WTC11 (cell line): ENCODE data around the gene CCNL1. TPM values are rescaled to one million over a fixed set of nuclear protein-coding genes. Genes with fewer than 3 reads are reported as not detected.

Experiments used
- ATAC-seq: fragments of 200-7000 bp; cut with Tn5 transposase; 2 replicates; pipeline ENCODE4 v1.10.0; 2021; ENCODE audit warnings: mild to moderate bottlenecking, moderate library complexity
- CTCF ChIA-PET: fragments of 300-600 bp; sonication (Branson Sonifier 250); formaldehyde crosslinking; loops from one replicate; lab custom pipeline; 2021; ENCODE audit warnings: antibody characterized with exemption; lab: Charles Lee
- POLR2A ChIA-PET: fragments of 350-600 bp; sonication (Branson Sonifier 250); formaldehyde crosslinking; loops from one replicate; lab custom pipeline; 2021; ENCODE audit warnings: antibody characterized with exemption; lab: Charles Lee
- DNase-seq: peaks from one replicate; pipeline ENCODE4 v3.0.0; 2021; ENCODE audit warnings: low spot score
- H3K27ac Mint-ChIP-seq: 2 replicates; pipeline ENCODE4 v1.8.0; 2021; ENCODE audit warnings: mixed read lengths
- H3K27me3 Mint-ChIP-seq: 2 replicates; pipeline ENCODE4 v1.8.0; 2021; ENCODE audit warnings: low read depth, mild to moderate bottlenecking, moderate library complexity, mixed read lengths
- H3K36me3 Mint-ChIP-seq: 2 replicates; pipeline ENCODE4 v1.8.0; 2021; ENCODE audit warnings: mixed read lengths
- H3K4me1 Mint-ChIP-seq: 2 replicates; pipeline ENCODE4 v1.8.0; 2022; ENCODE audit warnings: mixed read lengths
- H3K4me3 Mint-ChIP-seq: 2 replicates; pipeline ENCODE4 v1.8.0; 2021; ENCODE audit warnings: mild to moderate bottlenecking, moderate library complexity, mixed read lengths
- H3K9me3 Mint-ChIP-seq: 2 replicates; pipeline ENCODE4 v1.8.0; 2021; ENCODE audit warnings: mixed read lengths
- CREB1 ChIP-seq: sonication (generic); formaldehyde crosslinking; IDR thresholded peaks from 2 replicates; pipeline ENCODE4 v1.8.0; 2023; ENCODE audit warnings: mild to moderate bottlenecking, missing genetic modification reagents
- OVOL2 ChIP-seq: fragments of 250-450 bp; sonication (Bioruptor Pico); IDR thresholded peaks from 2 replicates; pipeline ENCODE4 v1.9.0; 2021; ENCODE audit warnings: mild to moderate bottlenecking, borderline replicate concordance
- TEAD1 ChIP-seq: sonication (generic); formaldehyde crosslinking; IDR thresholded peaks from 2 replicates; pipeline ENCODE4 v1.8.0; 2022; ENCODE audit warnings: mild to moderate bottlenecking, missing genetic modification reagents
- ZNF317 ChIP-seq: sonication (generic); formaldehyde crosslinking; IDR thresholded peaks from 2 replicates; pipeline ENCODE4 v1.8.1; 2023; ENCODE audit warnings: low read depth, mild to moderate bottlenecking, moderate library complexity, missing genetic modification reagents, borderline replicate concordance
- total RNA-seq: library from RNA; stranded (reverse); gene quantifications from 3 replicates; pipeline ENCODE4 v1.2.3, GENCODE V29; 2021
- TF ChIP-seq, protein P1 (sequence below): sonication (generic); formaldehyde crosslinking; IDR thresholded peaks from 2 replicates; pipeline ENCODE4 v1.8.1; 2023; ENCODE audit warnings: mild to moderate bottlenecking, missing genetic modification reagents, borderline replicate concordance
- TF ChIP-seq, protein P2 (sequence below): fragments of 250-450 bp; sonication (Bioruptor Pico); IDR thresholded peaks from 2 replicates; pipeline ENCODE4 v1.9.0; 2021; ENCODE audit warnings: mild to moderate bottlenecking
- TF ChIP-seq, protein P3 (sequence below): fragments of 250-450 bp; sonication (Bioruptor Pico); IDR thresholded peaks from 2 replicates; pipeline ENCODE4 v2.1.2; 2022; ENCODE audit warnings: mild to moderate bottlenecking, moderate library complexity
- TF ChIP-seq, protein P4 (sequence below): fragments of 250-450 bp; sonication (Bioruptor Pico); IDR thresholded peaks from 2 replicates; pipeline ENCODE4 v1.8.0; 2021; ENCODE audit warnings: mild to moderate bottlenecking

Gene CCNL1
- total RNA-seq, 1 experiment from 2014 or later = 79.6 TPM

DNA sequence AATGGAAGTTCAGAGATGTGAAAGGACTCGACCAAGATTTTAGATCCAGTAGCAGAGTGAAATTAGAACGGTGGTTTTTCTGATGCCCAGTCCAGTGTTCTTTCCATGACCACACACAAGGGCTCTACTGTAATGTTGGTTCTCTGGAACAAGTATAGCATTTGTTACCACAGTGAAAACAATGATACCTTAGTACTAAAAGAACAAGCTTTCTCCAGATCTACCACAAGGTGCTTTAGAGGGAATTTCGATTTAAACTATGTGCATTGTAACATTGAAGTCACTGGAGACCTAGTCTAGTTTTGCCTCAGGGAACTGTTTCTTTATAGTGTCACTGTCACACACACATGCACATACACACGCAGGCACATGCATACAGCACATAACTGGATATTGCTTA is 12.8 kb upstream of the CCNL1 start (continued):
- TF ChIP-seq OVOL2 (CRISPR knock-in tag) (no peak), ZNF317 (CRISPR knock-in tag) (no peak), CREB1 (CRISPR knock-in tag) (no peak)
- TF ChIP-seq, protein P1, sequence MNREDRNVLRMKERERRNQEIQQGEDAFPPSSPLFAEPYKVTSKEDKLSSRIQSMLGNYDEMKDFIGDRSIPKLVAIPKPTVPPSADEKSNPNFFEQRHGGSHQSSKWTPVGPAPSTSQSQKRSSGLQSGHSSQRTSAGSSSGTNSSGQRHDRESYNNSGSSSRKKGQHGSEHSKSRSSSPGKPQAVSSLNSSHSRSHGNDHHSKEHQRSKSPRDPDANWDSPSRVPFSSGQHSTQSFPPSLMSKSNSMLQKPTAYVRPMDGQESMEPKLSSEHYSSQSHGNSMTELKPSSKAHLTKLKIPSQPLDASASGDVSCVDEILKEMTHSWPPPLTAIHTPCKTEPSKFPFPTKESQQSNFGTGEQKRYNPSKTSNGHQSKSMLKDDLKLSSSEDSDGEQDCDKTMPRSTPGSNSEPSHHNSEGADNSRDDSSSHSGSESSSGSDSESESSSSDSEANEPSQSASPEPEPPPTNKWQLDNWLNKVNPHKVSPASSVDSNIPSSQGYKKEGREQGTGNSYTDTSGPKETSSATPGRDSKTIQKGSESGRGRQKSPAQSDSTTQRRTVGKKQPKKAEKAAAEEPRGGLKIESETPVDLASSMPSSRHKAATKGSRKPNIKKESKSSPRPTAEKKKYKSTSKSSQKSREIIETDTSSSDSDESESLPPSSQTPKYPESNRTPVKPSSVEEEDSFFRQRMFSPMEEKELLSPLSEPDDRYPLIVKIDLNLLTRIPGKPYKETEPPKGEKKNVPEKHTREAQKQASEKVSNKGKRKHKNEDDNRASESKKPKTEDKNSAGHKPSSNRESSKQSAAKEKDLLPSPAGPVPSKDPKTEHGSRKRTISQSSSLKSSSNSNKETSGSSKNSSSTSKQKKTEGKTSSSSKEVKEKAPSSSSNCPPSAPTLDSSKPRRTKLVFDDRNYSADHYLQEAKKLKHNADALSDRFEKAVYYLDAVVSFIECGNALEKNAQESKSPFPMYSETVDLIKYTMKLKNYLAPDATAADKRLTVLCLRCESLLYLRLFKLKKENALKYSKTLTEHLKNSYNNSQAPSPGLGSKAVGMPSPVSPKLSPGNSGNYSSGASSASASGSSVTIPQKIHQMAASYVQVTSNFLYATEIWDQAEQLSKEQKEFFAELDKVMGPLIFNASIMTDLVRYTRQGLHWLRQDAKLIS (CRISPR knock-in tag) = no peak

DNA sequence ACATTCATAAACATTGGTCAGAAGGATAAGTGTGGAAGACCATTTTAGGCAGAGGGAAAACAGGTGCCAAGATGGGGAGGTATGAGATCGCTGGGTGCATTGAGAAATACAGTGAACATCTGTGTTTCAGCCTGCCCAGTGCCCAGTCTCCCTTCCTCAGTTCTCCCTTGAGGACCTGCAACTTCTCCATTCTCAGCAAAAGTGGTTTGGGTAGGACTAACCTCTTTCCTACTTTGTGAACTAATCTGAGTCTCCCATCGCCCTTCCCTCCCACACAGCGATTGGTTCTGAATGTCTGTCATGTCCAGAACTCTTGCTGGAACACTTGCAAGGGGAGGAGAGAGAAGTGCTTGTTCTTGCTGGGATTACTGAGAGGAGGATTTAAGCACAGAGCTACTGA is 10.9 kb upstream of the CCNL1 start:
- POLR2A ChIA-PET = no interaction called here
- no peak for ATAC-seq
- DNase-seq = no peak
- no peak overlapping the region for H3K27ac Mint-ChIP-seq
- no peak overlapping the region for H3K4me3 Mint-ChIP-seq
- H3K36me3 Mint-ChIP-seq = no peaks in the 10 kb centered on the region
- peaks cover 7% of the 10 kb centered on the region for H3K4me1 Mint-ChIP-seq
- H3K27me3 Mint-ChIP-seq = peaks cover 3% of the 10 kb centered on the region; the same call in 1 of the 2 replicates
- TF ChIP-seq, protein P2, sequence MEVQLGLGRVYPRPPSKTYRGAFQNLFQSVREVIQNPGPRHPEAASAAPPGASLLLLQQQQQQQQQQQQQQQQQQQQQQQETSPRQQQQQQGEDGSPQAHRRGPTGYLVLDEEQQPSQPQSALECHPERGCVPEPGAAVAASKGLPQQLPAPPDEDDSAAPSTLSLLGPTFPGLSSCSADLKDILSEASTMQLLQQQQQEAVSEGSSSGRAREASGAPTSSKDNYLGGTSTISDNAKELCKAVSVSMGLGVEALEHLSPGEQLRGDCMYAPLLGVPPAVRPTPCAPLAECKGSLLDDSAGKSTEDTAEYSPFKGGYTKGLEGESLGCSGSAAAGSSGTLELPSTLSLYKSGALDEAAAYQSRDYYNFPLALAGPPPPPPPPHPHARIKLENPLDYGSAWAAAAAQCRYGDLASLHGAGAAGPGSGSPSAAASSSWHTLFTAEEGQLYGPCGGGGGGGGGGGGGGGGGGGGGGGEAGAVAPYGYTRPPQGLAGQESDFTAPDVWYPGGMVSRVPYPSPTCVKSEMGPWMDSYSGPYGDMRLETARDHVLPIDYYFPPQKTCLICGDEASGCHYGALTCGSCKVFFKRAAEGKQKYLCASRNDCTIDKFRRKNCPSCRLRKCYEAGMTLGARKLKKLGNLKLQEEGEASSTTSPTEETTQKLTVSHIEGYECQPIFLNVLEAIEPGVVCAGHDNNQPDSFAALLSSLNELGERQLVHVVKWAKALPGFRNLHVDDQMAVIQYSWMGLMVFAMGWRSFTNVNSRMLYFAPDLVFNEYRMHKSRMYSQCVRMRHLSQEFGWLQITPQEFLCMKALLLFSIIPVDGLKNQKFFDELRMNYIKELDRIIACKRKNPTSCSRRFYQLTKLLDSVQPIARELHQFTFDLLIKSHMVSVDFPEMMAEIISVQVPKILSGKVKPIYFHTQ = no peak
- TF ChIP-seq, protein P1 (CRISPR knock-in tag) = no peak
- no peak for TF ChIP-seq ZNF317 (CRISPR knock-in tag)
- TF ChIP-seq, protein P3, sequence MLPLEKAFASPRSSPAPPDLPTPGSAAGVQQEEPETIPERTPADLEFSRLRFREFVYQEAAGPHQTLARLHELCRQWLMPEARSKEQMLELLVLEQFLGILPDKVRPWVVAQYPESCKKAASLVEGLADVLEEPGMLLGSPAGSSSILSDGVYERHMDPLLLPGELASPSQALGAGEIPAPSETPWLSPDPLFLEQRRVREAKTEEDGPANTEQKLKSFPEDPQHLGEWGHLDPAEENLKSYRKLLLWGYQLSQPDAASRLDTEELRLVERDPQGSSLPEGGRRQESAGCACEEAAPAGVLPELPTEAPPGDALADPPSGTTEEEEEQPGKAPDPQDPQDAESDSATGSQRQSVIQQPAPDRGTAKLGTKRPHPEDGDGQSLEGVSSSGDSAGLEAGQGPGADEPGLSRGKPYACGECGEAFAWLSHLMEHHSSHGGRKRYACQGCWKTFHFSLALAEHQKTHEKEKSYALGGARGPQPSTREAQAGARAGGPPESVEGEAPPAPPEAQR = no peak
- TF ChIP-seq, protein P4, sequence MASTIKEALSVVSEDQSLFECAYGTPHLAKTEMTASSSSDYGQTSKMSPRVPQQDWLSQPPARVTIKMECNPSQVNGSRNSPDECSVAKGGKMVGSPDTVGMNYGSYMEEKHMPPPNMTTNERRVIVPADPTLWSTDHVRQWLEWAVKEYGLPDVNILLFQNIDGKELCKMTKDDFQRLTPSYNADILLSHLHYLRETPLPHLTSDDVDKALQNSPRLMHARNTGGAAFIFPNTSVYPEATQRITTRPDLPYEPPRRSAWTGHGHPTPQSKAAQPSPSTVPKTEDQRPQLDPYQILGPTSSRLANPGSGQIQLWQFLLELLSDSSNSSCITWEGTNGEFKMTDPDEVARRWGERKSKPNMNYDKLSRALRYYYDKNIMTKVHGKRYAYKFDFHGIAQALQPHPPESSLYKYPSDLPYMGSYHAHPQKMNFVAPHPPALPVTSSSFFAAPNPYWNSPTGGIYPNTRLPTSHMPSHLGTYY (CRISPR knock-in tag) = no peak
- TF ChIP-seq TEAD1 (CRISPR knock-in tag) = no peak
- H3K9me3 Mint-ChIP-seq = no peaks in the 10 kb centered on the region
- CTCF ChIA-PET = interaction anchor here (1.7 kb wide), 1 partner anchor 8 kb away, joined by 7 read pairs; no protein-coding TSS in a partner anchor
